SK-N-SH (cell line): Measurements from ENCODE around the gene ADAP1. TPM values are rescaled to one million over a fixed set of nuclear protein-coding genes. Genes with fewer than 3 reads are reported as not detected.

Source experiments
- CTCF ChIA-PET: fragments of 300-600, 350-600 bp; formaldehyde crosslinking; extraction: SDS; loops from one replicate; lab custom pipeline; 2021; lab: Yijun Ruan, JAX
- POLR2A ChIA-PET: fragments of 350-600 bp; sonication (Branson Sonifier 250); formaldehyde crosslinking; extraction: SDS; loops from one replicate; lab custom pipeline; 2020; ENCODE audit warnings: antibody characterized with exemption, inconsistent platforms; lab: Yijun Ruan, JAX
- DNase-seq: peaks from one replicate; pipeline ENCODE4 v3.0.0; 2012
- H2AFZ ChIP-seq: fragments of 200-600 bp; sonication (generic); 2 replicates; pipeline ENCODE4 v1.8.1; 2016; ENCODE audit warnings: antibody characterized with exemption, mild to moderate bottlenecking, low read depth
- H3F3A ChIP-seq: fragments of 200-600 bp; sonication (generic); replicated peaks from 2 replicates; pipeline ENCODE3; 2016; ENCODE audit warnings: antibody characterized with exemption, mild to moderate bottlenecking; ENCODE audit not compliant: insufficient read depth
- H3K27ac ChIP-seq, 2 experiments: fragments of 200-500 bp in 1 of 2; fragments of 200-600 bp in 1 of 2; sonication (Bioruptor generic) in 1 of 2; sonication (generic), shearing (Covaris generic) in 1 of 2; 2 replicates each; pipeline versions ENCODE4 v1.5.1 to v1.6.1; 2014 to 2016; ENCODE audit warnings: low read depth in 2 of 2, inconsistent platforms in 1 of 2, low read length in 1 of 2, mild to moderate bottlenecking in 1 of 2, mixed read lengths in 1 of 2
- H3K27me3 ChIP-seq: fragments of 200-600 bp; sonication (generic), shearing (Covaris generic); 2 replicates; pipeline ENCODE4 v1.6.1; 2016; ENCODE audit warnings: mixed run types; ENCODE audit not compliant: insufficient read depth
- H3K36me3 ChIP-seq, 2 experiments: fragments of 200-500 bp in 1 of 2; fragments of 200-600 bp in 1 of 2; sonication (Bioruptor generic) in 1 of 2; sonication (generic) in 1 of 2; replicated peaks in 1 of 2; 2 replicates each; pipeline versions ENCODE3 to v1.5.1; 2014 to 2016; ENCODE audit warnings: low read length in 1 of 2, mild to moderate bottlenecking in 1 of 2; ENCODE audit not compliant: insufficient read depth in 2 of 2, control insufficient read depth in 1 of 2
- H3K4me1 ChIP-seq, 2 experiments: fragments of 200-500 bp in 1 of 2; fragments of 200-600 bp in 1 of 2; sonication (Bioruptor generic) in 1 of 2; sonication (generic), shearing (Covaris generic) in 1 of 2; 2 replicates each; pipeline versions ENCODE4 v1.5.1 to v1.6.1; 2014 to 2016; ENCODE audit warnings: low read depth in 1 of 2, low read length in 1 of 2, mixed run types in 1 of 2; ENCODE audit not compliant: insufficient read depth in 2 of 2, control insufficient read depth in 1 of 2
- H3K4me2 ChIP-seq: fragments of 200-600 bp; sonication (generic), shearing (Covaris generic); 2 replicates; pipeline ENCODE4 v1.6.1; 2017; ENCODE audit warnings: mixed run types
- H3K4me3 ChIP-seq, 2 experiments: fragments of 200-500 bp in 1 of 2; fragments of 200-600 bp in 1 of 2; sonication (Bioruptor generic) in 1 of 2; sonication (generic), shearing (Covaris generic) in 1 of 2; 2 replicates each; pipeline versions ENCODE4 v1.5.1 to v1.8.1; 2014 to 2016; ENCODE audit warnings: low read depth in 2 of 2, inconsistent platforms in 1 of 2, low read length in 1 of 2, mild to moderate bottlenecking in 1 of 2, mixed read lengths in 1 of 2, moderate library complexity in 1 of 2
- H3K79me2 ChIP-seq: fragments of 200-600 bp; sonication (generic); 2 replicates; pipeline ENCODE4 v1.8.1; 2017; ENCODE audit warnings: mild to moderate bottlenecking; ENCODE audit not compliant: insufficient read depth
- H3K9ac ChIP-seq: fragments of 200-600 bp; sonication (generic); 2 replicates; pipeline ENCODE4 v1.6.1; 2017; ENCODE audit warnings: mixed run types
- H3K9me2 ChIP-seq: fragments of 200-600 bp; sonication (generic); 2 replicates; pipeline ENCODE4 v1.6.1; 2017; ENCODE audit warnings: mixed run types
- H3K9me3 ChIP-seq: fragments of 200-600 bp; sonication (generic); 2 replicates; pipeline ENCODE4 v1.6.1; 2017; ENCODE audit warnings: mixed run types, mild to moderate bottlenecking, moderate library complexity
- H4K20me1 ChIP-seq: fragments of 200-600 bp; sonication (generic); 2 replicates; pipeline ENCODE4 v1.6.1; 2017; ENCODE audit warnings: mild to moderate bottlenecking, mixed run types; ENCODE audit not compliant: insufficient read depth
- ELF1 ChIP-seq: IDR thresholded peaks from 2 replicates; pipeline ENCODE4 v1.4.0; 2012
- EZH2phosphoT487 ChIP-seq: fragments of 200-600 bp; sonication (generic); IDR thresholded peaks from 2 replicates; pipeline ENCODE4 v1.6.1; 2017; ENCODE audit warnings: low read depth, mixed run types, mild to moderate bottlenecking, antibody characterized with exemption, moderate library complexity, borderline replicate concordance
- FOXJ3 ChIP-seq: sonication (generic); formaldehyde crosslinking; IDR thresholded peaks from 2 replicates; pipeline ENCODE4 v1.5.1; 2020; ENCODE audit warnings: mild to moderate bottlenecking, missing genetic modification reagents
- IRF3 ChIP-seq: fragments of 150-350 bp; IDR thresholded peaks from 2 replicates; pipeline ENCODE4 v1.6.1; 2016; ENCODE audit warnings: mild to moderate bottlenecking, low read depth, low read length
- JUND ChIP-seq: IDR thresholded peaks from 2 replicates; pipeline ENCODE4 v1.4.0; 2012
- MAX ChIP-seq: IDR thresholded peaks from 2 replicates; pipeline ENCODE4 v1.4.0; 2012; ENCODE audit warnings: low read depth
- MEF2A ChIP-seq: IDR thresholded peaks from 2 replicates; pipeline ENCODE4 v1.4.0; 2012; ENCODE audit warnings: low read depth, borderline replicate concordance
- NFIC ChIP-seq: IDR thresholded peaks from 2 replicates; pipeline ENCODE4 v1.4.0; 2012; ENCODE audit warnings: borderline replicate concordance
- PBX3 ChIP-seq: IDR thresholded peaks from 2 replicates; pipeline ENCODE4; 2012
- RCOR1 ChIP-seq: fragments of 150-350 bp; IDR thresholded peaks from 2 replicates; pipeline ENCODE4 v1.6.1; 2017; ENCODE audit warnings: antibody characterized with exemption, low read length
- REST ChIP-seq: IDR thresholded peaks from 2 replicates; pipeline ENCODE4 v1.6.1; 2012; ENCODE audit warnings: mild to moderate bottlenecking, low read depth, low read length, moderate library complexity
- RXRA ChIP-seq: IDR thresholded peaks from 2 replicates; pipeline ENCODE4 v1.4.0; 2012; ENCODE audit warnings: low read depth, mild to moderate bottlenecking, borderline replicate concordance
- SIN3A ChIP-seq: IDR thresholded peaks from 2 replicates; pipeline ENCODE4 v1.6.1; 2012; ENCODE audit warnings: low read depth, mild to moderate bottlenecking, low read length, moderate library complexity, borderline replicate concordance
- SMC3 ChIP-seq: IDR thresholded peaks from 2 replicates; pipeline ENCODE4 v1.6.1; 2012; ENCODE audit warnings: low read depth, low read length, improper control_type of control experiment
- TAF1 ChIP-seq: IDR thresholded peaks from 2 replicates; pipeline ENCODE4 v1.6.1; 2012; ENCODE audit warnings: low read depth, mild to moderate bottlenecking, low read length, moderate library complexity, borderline replicate concordance
- USF2 ChIP-seq: fragments of 150-350 bp; IDR thresholded peaks from 2 replicates; pipeline ENCODE4 v1.6.1; 2017; ENCODE audit warnings: antibody characterized with exemption, low read length, low read depth, borderline replicate concordance
- YY1 ChIP-seq: IDR thresholded peaks from 2 replicates; pipeline ENCODE4 v1.4.0; 2012; ENCODE audit warnings: low read depth, mild to moderate bottlenecking
- ZBTB33 ChIP-seq: IDR thresholded peaks from 2 replicates; pipeline ENCODE4 v1.4.0; 2012; ENCODE audit warnings: low read depth, borderline replicate concordance
- WGBS: methylation state at CpG from one replicate; pipeline ENCODE4 v1.1.6; 2017; ENCODE audit warnings: low lambda C conversion rate; 5-methylcytosine and 5-hydroxymethylcytosine counted together
- polyA plus RNA-seq, 3 experiments: library from polyadenylated mRNA; depleted of rRNA; stranded (reverse); fragments of >200 nt; gene quantifications; 2 replicates each; pipeline ENCODE4 v1.2.3, GENCODE V29; 2012

Gene ADAP1
- polyA plus RNA-seq, 1 of the 3 experiments (the other 2 are of a cell fraction): 3.2 TPM

GRCh38 chr7:918441-919113, 35.9 kb downstream of the ADAP1 start:
- no peak for DNase-seq

More at GRCh38 chr7:918441-919113, 35.9 kb downstream of the ADAP1 start:
- Histone ChIP-seq H3K27ac (no peak overlapping the region), H4K20me1 (no peaks in the 10 kb centered on the region), H3K9ac (no peak overlapping the region), H3K9me3 (no peaks in the 10 kb centered on the region), H3K27me3 (no peaks in the 10 kb centered on the region), H3K4me3 (no peak overlapping the region), H3K79me2 (no peaks in the 10 kb centered on the region), H3F3A (peaks cover 4% of the 10 kb centered on the region), H3K4me2 (no peak overlapping the region), H3K36me3 (no peaks in the 10 kb centered on the region), H3K4me1 (peaks cover 0 to 24% of the 10 kb centered on the region in 2 experiments; a peak in 1 of 4 replicates), H2AFZ (no peak overlapping the region), H3K9me2 (no peaks in the 10 kb centered on the region)
- TF ChIP-seq NFIC: no peak
- no peak for TF ChIP-seq USF2
- no peak for TF ChIP-seq FOXJ3 (CRISPR knock-in tag)
- TF ChIP-seq MAX: no peak
- TF ChIP-seq SIN3A: no peak
- TF ChIP-seq RXRA: no peak
- no peak for TF ChIP-seq MEF2A
- TF ChIP-seq RCOR1: no peak
- no peak for TF ChIP-seq ZBTB33
- no peak for TF ChIP-seq REST
- no peak for TF ChIP-seq EZH2phosphoT487
- no peak for TF ChIP-seq SMC3
- no peak for TF ChIP-seq JUND
- no peak for TF ChIP-seq PBX3
- no peak for TF ChIP-seq ELF1
- TF ChIP-seq IRF3: no peak
- no peak for TF ChIP-seq YY1
- no peak for TF ChIP-seq TAF1
- ChIA-PET CTCF (interaction anchor here (0.6 to 2.8 kb wide), 5 partner anchors 11 to 74 kb away, joined by 3 to 26 read pairs (median 3); partner anchors contain the start of gene COX19), POLR2A (no interaction called here)
- WGBS: 81% methylated on average over 13 of the region's 21 CpGs
